WTC11 (cell line): ENCODE data around the gene CHPT1. TPM values are rescaled to one million over a fixed set of nuclear protein-coding genes. Genes with fewer than 3 reads are reported as not detected.

Experiments
- ATAC-seq: fragments of 200-7000 bp; cut with Tn5 transposase; 2 replicates; pipeline ENCODE4 v1.10.0; 2021; ENCODE audit warnings: mild to moderate bottlenecking, moderate library complexity
- CTCF ChIA-PET: fragments of 300-600 bp; sonication (Branson Sonifier 250); formaldehyde crosslinking; loops from one replicate; lab custom pipeline; 2021; ENCODE audit warnings: antibody characterized with exemption; lab: Charles Lee
- POLR2A ChIA-PET: fragments of 350-600 bp; sonication (Branson Sonifier 250); formaldehyde crosslinking; loops from one replicate; lab custom pipeline; 2021; ENCODE audit warnings: antibody characterized with exemption; lab: Charles Lee
- DNase-seq: peaks from one replicate; pipeline ENCODE4 v3.0.0; 2021; ENCODE audit warnings: low spot score
- H3K27ac Mint-ChIP-seq: 2 replicates; pipeline ENCODE4 v1.8.0; 2021; ENCODE audit warnings: mixed read lengths
- H3K27me3 Mint-ChIP-seq: 2 replicates; pipeline ENCODE4 v1.8.0; 2021; ENCODE audit warnings: low read depth, mild to moderate bottlenecking, moderate library complexity, mixed read lengths
- H3K36me3 Mint-ChIP-seq: 2 replicates; pipeline ENCODE4 v1.8.0; 2021; ENCODE audit warnings: mixed read lengths
- H3K4me1 Mint-ChIP-seq: 2 replicates; pipeline ENCODE4 v1.8.0; 2022; ENCODE audit warnings: mixed read lengths
- H3K4me3 Mint-ChIP-seq: 2 replicates; pipeline ENCODE4 v1.8.0; 2021; ENCODE audit warnings: mild to moderate bottlenecking, moderate library complexity, mixed read lengths
- H3K9me3 Mint-ChIP-seq: 2 replicates; pipeline ENCODE4 v1.8.0; 2021; ENCODE audit warnings: mixed read lengths
- ATF3 ChIP-seq: sonication (generic); formaldehyde crosslinking; conservative IDR thresholded peaks from 2 replicates; pipeline ENCODE4 v1.8.1; 2022; ENCODE audit warnings: mild to moderate bottlenecking, missing genetic modification reagents
- CREB1 ChIP-seq: sonication (generic); formaldehyde crosslinking; IDR thresholded peaks from 2 replicates; pipeline ENCODE4 v1.8.0; 2023; ENCODE audit warnings: mild to moderate bottlenecking, missing genetic modification reagents
- CREM ChIP-seq: sonication (generic); formaldehyde crosslinking; IDR thresholded peaks from 2 replicates; pipeline ENCODE4 v1.8.1; 2022; ENCODE audit warnings: mild to moderate bottlenecking, missing genetic modification reagents, moderate library complexity
- E2F4 ChIP-seq: sonication (generic); formaldehyde crosslinking; IDR thresholded peaks from 2 replicates; pipeline ENCODE4 v1.8.1; 2022; ENCODE audit warnings: low read depth, mild to moderate bottlenecking, moderate library complexity, missing genetic modification reagents, borderline replicate concordance
- HMGXB4 ChIP-seq: sonication (generic); formaldehyde crosslinking; IDR thresholded peaks from 2 replicates; pipeline ENCODE4 v1.8.1; 2023; ENCODE audit warnings: mild to moderate bottlenecking, moderate library complexity, missing genetic modification reagents
- IRF1 ChIP-seq: sonication (generic); formaldehyde crosslinking; IDR thresholded peaks from 2 replicates; pipeline ENCODE4 v1.8.0; 2023; ENCODE audit warnings: missing genetic modification reagents
- IRF2 ChIP-seq: sonication (generic); formaldehyde crosslinking; IDR thresholded peaks from 2 replicates; pipeline ENCODE4 v1.8.0; 2022; ENCODE audit warnings: low read depth, missing genetic modification reagents, borderline replicate concordance
- MLX ChIP-seq: sonication (generic); formaldehyde crosslinking; IDR thresholded peaks from 2 replicates; pipeline ENCODE4 v1.8.1; 2023; ENCODE audit warnings: mild to moderate bottlenecking, missing genetic modification reagents, moderate library complexity
- PRRX2 ChIP-seq: fragments of 250-450 bp; sonication (Bioruptor Pico); IDR thresholded peaks from 2 replicates; pipeline ENCODE4 v1.8.0; 2021; ENCODE audit warnings: mild to moderate bottlenecking
- RORB ChIP-seq: fragments of 250-450 bp; sonication (Bioruptor Pico); IDR thresholded peaks from 2 replicates; pipeline ENCODE4 v1.9.0; 2021; ENCODE audit warnings: mild to moderate bottlenecking
- SMAD3 ChIP-seq: sonication (generic); formaldehyde crosslinking; IDR thresholded peaks from 2 replicates; pipeline ENCODE4 v1.8.0; 2022; ENCODE audit warnings: missing genetic modification reagents, mild to moderate bottlenecking, borderline replicate concordance
- STAT6 ChIP-seq: sonication (generic); formaldehyde crosslinking; conservative IDR thresholded peaks from 2 replicates; pipeline ENCODE4 v1.8.1; 2023; ENCODE audit warnings: mild to moderate bottlenecking, low read depth, missing genetic modification reagents, moderate library complexity
- ZBTB43 ChIP-seq: sonication (generic); formaldehyde crosslinking; IDR thresholded peaks from 2 replicates; pipeline ENCODE4 v1.8.1; 2023; ENCODE audit warnings: mild to moderate bottlenecking, missing genetic modification reagents
- ZNF121 ChIP-seq: sonication (generic); formaldehyde crosslinking; IDR thresholded peaks from 2 replicates; pipeline ENCODE4 v1.8.0; 2023; ENCODE audit warnings: missing genetic modification reagents
- ZNF138 ChIP-seq: sonication (generic); formaldehyde crosslinking; conservative IDR thresholded peaks from 2 replicates; pipeline ENCODE4 v1.8.1; 2022; ENCODE audit warnings: mild to moderate bottlenecking, moderate library complexity, missing genetic modification reagents
- ZNF219 ChIP-seq: sonication (generic); formaldehyde crosslinking; IDR thresholded peaks from 2 replicates; pipeline ENCODE4 v1.8.0; 2023; ENCODE audit warnings: missing genetic modification reagents, mild to moderate bottlenecking, borderline replicate concordance
- ZNF281 ChIP-seq: sonication (generic); formaldehyde crosslinking; IDR thresholded peaks from 2 replicates; pipeline ENCODE4 v1.8.0; 2023; ENCODE audit warnings: mild to moderate bottlenecking, missing genetic modification reagents
- total RNA-seq: library from RNA; stranded (reverse); gene quantifications from 3 replicates; pipeline ENCODE4 v1.2.3, GENCODE V29; 2021

Gene CHPT1
- total RNA-seq, 1 experiment from 2014 or later = 19.1 TPM

- Mint-ChIP-seq H3K9me3 (no peaks in the 10 kb centered on the region), H3K27ac (no peak overlapping the region), H3K4me3 (no peak overlapping the region), H3K27me3 (no peaks in the 10 kb centered on the region), H3K4me1 (peaks cover 27% of the 10 kb centered on the region), H3K36me3 (peaks cover 12% of the 10 kb centered on the region)
- no peak for TF ChIP-seq HMGXB4
- TF ChIP-seq ZNF281 = no peak
- no peak for TF ChIP-seq ZBTB43 (CRISPR knock-in tag)
- no peak for TF ChIP-seq ZNF121
- no peak for TF ChIP-seq CREM
- no peak for TF ChIP-seq IRF2 (CRISPR knock-in tag)
- TF ChIP-seq ZNF219 (CRISPR knock-in tag) = no peak
- no peak for TF ChIP-seq ZNF138 (CRISPR knock-in tag)
- no peak for TF ChIP-seq MLX
- no peak for TF ChIP-seq STAT6 (CRISPR knock-in tag)
- TF ChIP-seq E2F4 = no peak
- TF ChIP-seq RORB (CRISPR knock-in tag) = no peak
- no peak for TF ChIP-seq PRRX2
- no peak for TF ChIP-seq ATF3 (CRISPR knock-in tag)
- no peak for TF ChIP-seq SMAD3 (CRISPR knock-in tag)
- no peak for TF ChIP-seq IRF1 (CRISPR knock-in tag)
- no peak for TF ChIP-seq CREB1 (CRISPR knock-in tag)
- ChIA-PET POLR2A (no interaction called here), CTCF (interaction anchor here (3.6 kb wide), 1 partner anchor 12 kb away, joined by 11 read pairs; no protein-coding TSS in a partner anchor)
- ATAC-seq = no peak
- no peak for DNase-seq
Observed at GRCh38 chr12:101747697-101748096, 50.3 kb downstream of the CHPT1 start.
